ENCODE results near the gene FOXF1. TPM values are rescaled to one million over a fixed set of nuclear protein-coding genes. Genes with fewer than 3 reads are reported as not detected.

The FOXF1 gene
- total and polyA plus RNA-seq, 2 of the 13 experiments (the other 11 are each of a cell fraction or from before 2014, with no cell fraction given), result not detected

DNA sequence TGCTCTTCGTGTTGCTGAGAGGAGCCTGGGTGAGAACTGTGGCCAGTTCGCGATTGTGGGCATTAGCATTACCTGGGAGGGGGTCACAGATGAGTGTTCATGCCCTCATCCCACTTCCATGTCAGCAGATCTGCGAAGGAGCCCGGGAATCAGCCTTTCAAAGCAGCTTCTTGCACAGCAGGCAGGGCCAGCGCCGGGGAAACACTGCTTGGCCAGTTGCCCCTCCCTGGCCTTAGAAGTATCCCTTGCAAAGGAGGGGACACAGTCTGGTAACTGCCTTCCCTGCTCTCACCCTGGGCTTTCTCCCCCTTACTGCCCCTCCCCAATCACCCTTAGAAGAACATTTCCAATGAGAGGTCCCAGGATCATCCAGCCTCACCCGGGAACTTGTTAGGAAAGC lies 42.8 kb upstream of the FOXF1 start (continued):
- TF ChIP-seq ZNF496 (CRISPR knock-in tag; IDR thresholded peaks at IDR 0.05; ENCODE audit: insufficient replicate concordance) (no peak), KDM3A (CRISPR knock-in tag; IDR thresholded peaks at IDR 0.05; ENCODE audit: low read depth) (no peak)

DNA sequence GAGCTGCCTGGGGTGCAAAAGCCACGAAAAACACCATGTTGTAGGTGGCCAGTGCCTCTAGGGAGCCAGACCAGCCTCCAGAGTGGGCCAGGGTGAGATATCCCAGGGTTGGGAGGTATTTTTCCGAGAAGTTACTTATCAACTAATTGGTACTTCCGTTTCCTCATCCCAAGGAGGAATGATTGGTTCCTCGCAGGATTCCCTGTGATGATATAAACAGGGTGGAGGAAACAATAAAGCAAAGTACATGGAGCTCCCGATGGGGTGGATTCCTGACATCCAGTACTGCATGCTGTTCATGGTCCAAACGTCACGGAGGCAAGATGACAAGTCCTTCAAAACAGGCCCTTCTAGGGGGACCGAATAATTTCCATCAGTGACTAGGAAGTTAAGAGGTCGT lies 39.4 kb upstream of the FOXF1 start:
- no peak overlapping the region for H2AFZ ChIP-seq (ENCODE audit: low read length)
- TF ChIP-seq KMT2A (CRISPR knock-in tag; IDR thresholded peaks at IDR 0.05), result no peak
- no peak for TF ChIP-seq SAFB2 (CRISPR knock-in tag; IDR thresholded peaks at IDR 0.05; ENCODE audit: borderline replicate concordance, low read depth)
- no peak for TF ChIP-seq RAD21 (CRISPR knock-in tag; IDR thresholded peaks at IDR 0.05)
- TF ChIP-seq RBM39 (IDR thresholded peaks at IDR 0.05; ENCODE audit: low read depth, low read length, poor library complexity, severe bottlenecking), result no peak
- no peak for TF ChIP-seq ZNF749 (CRISPR knock-in tag; IDR thresholded peaks at IDR 0.05; ENCODE audit: borderline replicate concordance)
- no peak for TF ChIP-seq ZBTB7B (CRISPR knock-in tag; IDR thresholded peaks at IDR 0.05)
- no peak for TF ChIP-seq ZNF331 (CRISPR knock-in tag; IDR thresholded peaks at IDR 0.05)
- no peak for TF ChIP-seq GZF1 (CRISPR knock-in tag; IDR thresholded peaks at IDR 0.05)
- TF ChIP-seq, protein P1, sequence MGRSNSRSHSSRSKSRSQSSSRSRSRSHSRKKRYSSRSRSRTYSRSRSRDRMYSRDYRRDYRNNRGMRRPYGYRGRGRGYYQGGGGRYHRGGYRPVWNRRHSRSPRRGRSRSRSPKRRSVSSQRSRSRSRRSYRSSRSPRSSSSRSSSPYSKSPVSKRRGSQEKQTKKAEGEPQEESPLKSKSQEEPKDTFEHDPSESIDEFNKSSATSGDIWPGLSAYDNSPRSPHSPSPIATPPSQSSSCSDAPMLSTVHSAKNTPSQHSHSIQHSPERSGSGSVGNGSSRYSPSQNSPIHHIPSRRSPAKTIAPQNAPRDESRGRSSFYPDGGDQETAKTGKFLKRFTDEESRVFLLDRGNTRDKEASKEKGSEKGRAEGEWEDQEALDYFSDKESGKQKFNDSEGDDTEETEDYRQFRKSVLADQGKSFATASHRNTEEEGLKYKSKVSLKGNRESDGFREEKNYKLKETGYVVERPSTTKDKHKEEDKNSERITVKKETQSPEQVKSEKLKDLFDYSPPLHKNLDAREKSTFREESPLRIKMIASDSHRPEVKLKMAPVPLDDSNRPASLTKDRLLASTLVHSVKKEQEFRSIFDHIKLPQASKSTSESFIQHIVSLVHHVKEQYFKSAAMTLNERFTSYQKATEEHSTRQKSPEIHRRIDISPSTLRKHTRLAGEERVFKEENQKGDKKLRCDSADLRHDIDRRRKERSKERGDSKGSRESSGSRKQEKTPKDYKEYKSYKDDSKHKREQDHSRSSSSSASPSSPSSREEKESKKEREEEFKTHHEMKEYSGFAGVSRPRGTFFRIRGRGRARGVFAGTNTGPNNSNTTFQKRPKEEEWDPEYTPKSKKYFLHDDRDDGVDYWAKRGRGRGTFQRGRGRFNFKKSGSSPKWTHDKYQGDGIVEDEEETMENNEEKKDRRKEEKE (IDR thresholded peaks at IDR 0.05), result no peak
- no peak for TF ChIP-seq EP300 (IDR thresholded peaks at IDR 0.05; ENCODE audit: low read depth in 2 of 2, low read length in 2 of 2)
- TF ChIP-seq EP300 (CRISPR knock-in tag; IDR thresholded peaks at IDR 0.05; ENCODE audit: borderline replicate concordance), result no peak
- TF ChIP-seq, protein P2, sequence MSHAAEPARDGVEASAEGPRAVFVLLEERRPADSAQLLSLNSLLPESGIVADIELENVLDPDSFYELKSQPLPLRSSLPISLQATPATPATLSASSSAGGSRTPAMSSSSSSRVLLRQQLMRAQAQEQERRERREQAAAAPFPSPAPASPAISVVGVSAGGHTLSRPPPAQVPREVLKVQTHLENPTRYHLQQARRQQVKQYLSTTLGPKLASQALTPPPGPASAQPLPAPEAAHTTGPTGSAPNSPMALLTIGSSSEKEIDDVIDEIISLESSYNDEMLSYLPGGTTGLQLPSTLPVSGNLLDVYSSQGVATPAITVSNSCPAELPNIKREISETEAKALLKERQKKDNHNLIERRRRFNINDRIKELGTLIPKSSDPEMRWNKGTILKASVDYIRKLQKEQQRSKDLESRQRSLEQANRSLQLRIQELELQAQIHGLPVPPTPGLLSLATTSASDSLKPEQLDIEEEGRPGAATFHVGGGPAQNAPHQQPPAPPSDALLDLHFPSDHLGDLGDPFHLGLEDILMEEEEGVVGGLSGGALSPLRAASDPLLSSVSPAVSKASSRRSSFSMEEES (CRISPR knock-in tag; IDR thresholded peaks at IDR 0.05), result no peak
- CTCF ChIA-PET (ENCODE audit: low intra/inter-chr PET ratio, low total read pairs), result no interaction called here
- H3K9me3 ChIP-seq (ENCODE audit: low read length), result no peaks in the 10 kb centered on the region; the same call in 1 of the 2 replicates
- no peaks in the 10 kb centered on the region for H3K4me1 ChIP-seq (ENCODE audit: insufficient read depth, low read length)
- in situ Hi-C loops (cut with HindIII; ENCODE audit: extremely low pct_ligation_motif_present, low pct_unique_long_range_greater_than_20kb), result no loop called here
- H3K4me2 ChIP-seq (ENCODE audit: low read depth, low read length), result no peak overlapping the region
- intact Hi-C loops (cut with micrococcal nuclease; ENCODE audit: unreplicated experiment), result no loop called here
- no TSS peak for BruUV-seq (replicated peaks)
- H3K27ac ChIP-seq (ENCODE audit: extremely low read length, insufficient read depth, low read length), result no peak overlapping the region
- WGBS (ENCODE audit: low lambda C conversion rate), result 20% methylated on average over 9 of the region's 9 CpGs
- no peak for DNase-seq (ENCODE audit: low spot score)
- H3K4me3 ChIP-seq (replicated peaks in 1 of 3; ENCODE audit: insufficient read depth in 1 of 3, low read depth in 2 of 3, low read length in 3 of 3), result no peak overlapping the region
- H3K9ac ChIP-seq (ENCODE audit: insufficient read depth, low read depth, low read length), result no peak overlapping the region
- POLR2A ChIA-PET, result no interaction called here
- no peaks in the 10 kb centered on the region for H3K79me2 ChIP-seq (ENCODE audit: insufficient read depth, low read length)
- H3K27me3 ChIP-seq (ENCODE audit: control insufficient read depth in 1 of 2, insufficient read depth in 2 of 2, low read length in 2 of 2), result peaks cover 2 to 48% of the 10 kb centered on the region in 2 experiments; a peak in 3 of 5 replicates
- no peak for ATAC-seq
- H3K36me3 ChIP-seq (replicated peaks in 1 of 2; ENCODE audit: control insufficient read depth in 1 of 2, insufficient read depth in 2 of 2, low read length in 2 of 2), result no peaks in the 10 kb centered on the region
- no peak for FAIRE-seq
- H4K20me1 ChIP-seq (ENCODE audit: insufficient read depth, low read length), result no peaks in the 10 kb centered on the region

All from HepG2 (cell line).